Iris pigment epithelial cell (primary cell): Measurements from ENCODE around the gene ULBP2.
"Not testable (repeated sequence)": the region's sequence is repeated elsewhere in the genome, so short reads cannot be mapped to it uniquely, and the experiment has no call there.

Experiments
- DNase-seq: peaks from one replicate; pipeline ENCODE4 v3.0.0-alpha.2; 2011; ENCODE audit warnings: low read depth

The ULBP2 gene

DNA sequence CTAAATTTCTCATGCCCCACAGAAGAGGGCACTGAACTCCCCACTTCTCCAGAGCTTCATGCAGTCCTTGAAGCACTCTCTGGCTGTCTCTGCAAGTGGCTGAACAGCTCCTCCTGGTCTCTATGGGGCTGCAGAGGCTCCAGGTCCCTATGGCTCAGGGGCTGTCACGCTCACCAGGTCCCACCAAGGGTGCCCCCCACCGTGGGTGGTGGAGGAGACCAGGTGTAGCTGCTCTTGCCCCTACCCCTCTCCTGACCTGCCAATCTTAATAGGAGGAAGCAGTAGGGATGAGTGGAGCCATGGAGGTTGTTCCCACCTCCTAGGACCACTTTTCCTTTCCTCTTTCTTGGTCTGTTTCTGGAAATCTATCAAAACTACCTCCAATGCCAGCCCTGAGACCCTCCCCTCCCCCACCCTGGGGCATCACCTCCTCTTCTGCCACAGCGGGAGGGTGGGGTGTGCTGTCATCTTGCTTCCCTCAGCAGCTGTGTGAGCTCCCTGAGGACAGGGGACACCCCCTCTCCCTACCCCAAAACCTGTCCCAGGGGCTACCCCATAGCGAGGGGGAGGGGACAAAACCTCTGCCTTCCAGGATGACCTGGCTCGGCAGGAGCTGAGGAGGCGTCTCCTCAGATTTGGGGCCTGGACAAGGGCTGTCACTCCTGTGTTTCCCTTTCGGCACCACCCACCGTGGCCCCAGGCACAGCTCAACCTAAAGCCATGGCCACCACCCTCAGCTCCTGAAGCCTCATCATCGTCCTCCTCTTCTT is 31.9 kb upstream of the ULBP2 start:
- DNase-seq = no peak

DNA sequence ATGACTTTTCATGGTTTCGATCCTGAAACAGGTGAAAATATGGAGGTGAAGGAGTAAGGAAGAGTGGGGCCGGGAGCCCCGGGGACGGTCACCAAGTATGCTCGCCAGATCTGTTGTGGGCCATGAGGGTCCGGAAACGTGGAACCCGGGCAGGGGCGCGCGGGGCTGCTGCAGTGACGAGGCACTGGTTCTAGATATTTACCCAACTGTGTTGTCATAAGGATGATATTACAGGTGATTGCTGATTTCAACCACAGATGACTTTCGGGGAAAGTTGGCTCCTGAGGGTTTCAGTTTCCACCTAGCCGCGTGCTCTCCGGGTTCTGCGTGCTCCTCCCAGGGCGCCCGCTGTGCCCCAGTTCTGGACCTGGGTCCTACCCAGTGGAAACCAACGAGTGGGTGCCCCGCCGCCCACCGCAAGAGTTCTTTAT is 31.1 kb upstream of the ULBP2 start:
- no peak for DNase-seq

DNA sequence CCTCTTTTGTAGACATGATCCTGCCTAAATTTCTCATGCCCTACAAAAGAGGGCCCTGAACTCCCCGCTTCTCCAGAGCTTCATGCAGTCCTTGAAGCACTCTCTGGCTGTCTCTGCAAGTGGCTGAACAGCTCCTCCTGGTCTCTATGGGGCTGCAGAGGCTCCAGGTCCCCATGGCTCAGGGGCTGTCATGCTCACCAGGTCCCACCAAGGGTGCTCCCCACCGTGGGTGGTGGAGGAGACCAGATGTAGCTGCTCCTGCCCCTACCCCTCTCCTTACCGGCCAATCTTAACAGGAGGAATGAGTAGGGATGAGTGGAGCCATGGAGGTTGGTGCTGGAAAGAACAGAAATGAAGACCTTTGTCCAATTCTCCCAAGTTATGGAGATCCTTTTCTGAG is 29.1 kb upstream of the ULBP2 start:
- not testable (repeated sequence) for DNase-seq

GRCh38 chr6:149913085-149913484 is 28.7 kb upstream of the ULBP2 start:
- DNase-seq = no peak

- DNase-seq = no peak
These were observed 28.1 kb upstream of the ULBP2 start for GRCh38 chr6:149913540-149914240.

GRCh38 chr6:149915970-149916865 is 25.6 kb upstream of the ULBP2 start:
- DNase-seq = no peak

DNA sequence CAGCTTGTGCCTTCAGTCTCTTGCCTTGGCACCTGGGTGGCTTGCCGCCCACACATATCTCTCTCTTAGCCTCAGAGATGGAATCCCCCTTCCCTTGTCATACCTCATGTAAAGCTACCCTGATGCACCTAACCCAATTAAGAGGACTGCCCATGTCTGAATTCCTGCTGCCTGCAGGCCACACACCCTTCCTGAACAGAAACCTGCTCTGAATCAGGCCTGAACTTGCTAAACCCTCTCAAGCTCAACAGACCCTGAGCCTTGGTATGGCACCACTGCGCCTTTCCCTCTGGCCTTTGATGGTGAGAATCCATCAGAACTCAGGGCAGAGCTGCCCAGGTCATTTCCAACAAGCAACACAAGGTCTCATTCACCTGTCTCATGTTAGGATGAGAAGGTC is 24.1 kb upstream of the ULBP2 start:
- no peak for DNase-seq

GRCh38 chr6:149918151-149918905 is 23.5 kb upstream of the ULBP2 start:
- no peak for DNase-seq

DNA sequence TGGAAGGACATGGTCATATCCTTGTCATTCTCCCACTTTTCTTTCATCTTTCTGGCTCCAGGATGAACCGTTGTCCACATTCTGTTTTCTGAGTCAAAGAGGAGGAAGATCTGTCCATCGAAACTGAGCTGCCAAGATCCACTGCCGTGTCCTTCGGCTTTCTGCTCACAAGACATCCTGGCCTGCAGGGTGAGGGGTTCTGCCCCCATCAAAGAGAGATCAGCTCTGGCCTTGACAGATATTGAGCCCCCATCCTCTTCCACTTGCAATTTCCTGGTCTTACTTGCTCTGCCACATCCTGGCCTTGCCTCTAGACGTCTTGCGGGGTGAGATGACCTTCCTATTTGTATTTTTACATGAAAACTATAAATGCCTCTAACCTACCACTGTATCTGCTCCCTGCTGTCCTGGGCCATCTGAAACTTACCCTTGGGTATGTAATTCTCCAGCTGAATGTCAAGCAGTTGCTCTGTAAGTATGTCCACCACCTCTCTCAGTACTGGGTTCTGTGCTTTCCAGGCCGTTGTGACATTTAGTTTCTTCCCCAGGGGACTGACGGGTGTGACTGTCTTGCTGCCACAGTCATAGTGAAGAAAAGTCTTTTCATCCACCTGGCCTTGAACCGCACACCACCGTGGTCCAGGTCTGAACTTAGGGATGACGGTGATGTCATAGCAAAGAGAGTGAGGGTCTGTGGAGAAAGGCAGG is 22.5 kb upstream of the ULBP2 start:
- DNase-seq = not testable (repeated sequence)

GRCh38 chr6:149919834-149920225 is 22.0 kb upstream of the ULBP2 start:
- no peak for DNase-seq

DNA sequence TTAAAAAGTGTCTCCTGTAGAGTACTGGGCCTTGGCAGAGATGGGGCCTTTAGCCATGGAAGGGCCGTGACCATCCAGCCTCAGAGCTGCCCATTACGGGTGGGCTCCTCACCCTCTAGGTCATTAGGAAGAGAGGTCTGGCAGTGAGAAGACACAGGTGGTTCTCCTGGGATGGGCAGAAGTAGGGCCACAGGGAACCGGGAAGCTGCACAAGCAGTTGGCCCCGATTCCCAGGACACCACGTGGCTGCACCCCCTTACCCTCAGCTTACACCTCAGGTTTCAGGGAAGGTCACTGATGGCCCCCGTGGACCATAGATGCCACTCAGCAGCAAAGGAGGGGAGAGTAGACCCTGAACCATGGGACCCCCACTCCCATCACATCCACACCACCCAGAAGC is 20.5 kb upstream of the ULBP2 start:
- no peak for DNase-seq

- DNase-seq = not testable (repeated sequence)
These were observed 19.7 kb upstream of the ULBP2 start for GRCh38 chr6:149922091-149922490.

GRCh38 chr6:149922642-149923326 is 19.0 kb upstream of the ULBP2 start, which contains the start of gene RAET1G:
Gene RAET1G (minus strand): TSS chr6:149923121. CDS start chr6:149923010, 111 bp downstream.
- peak; percentile 97 for DNase-seq

DNA sequence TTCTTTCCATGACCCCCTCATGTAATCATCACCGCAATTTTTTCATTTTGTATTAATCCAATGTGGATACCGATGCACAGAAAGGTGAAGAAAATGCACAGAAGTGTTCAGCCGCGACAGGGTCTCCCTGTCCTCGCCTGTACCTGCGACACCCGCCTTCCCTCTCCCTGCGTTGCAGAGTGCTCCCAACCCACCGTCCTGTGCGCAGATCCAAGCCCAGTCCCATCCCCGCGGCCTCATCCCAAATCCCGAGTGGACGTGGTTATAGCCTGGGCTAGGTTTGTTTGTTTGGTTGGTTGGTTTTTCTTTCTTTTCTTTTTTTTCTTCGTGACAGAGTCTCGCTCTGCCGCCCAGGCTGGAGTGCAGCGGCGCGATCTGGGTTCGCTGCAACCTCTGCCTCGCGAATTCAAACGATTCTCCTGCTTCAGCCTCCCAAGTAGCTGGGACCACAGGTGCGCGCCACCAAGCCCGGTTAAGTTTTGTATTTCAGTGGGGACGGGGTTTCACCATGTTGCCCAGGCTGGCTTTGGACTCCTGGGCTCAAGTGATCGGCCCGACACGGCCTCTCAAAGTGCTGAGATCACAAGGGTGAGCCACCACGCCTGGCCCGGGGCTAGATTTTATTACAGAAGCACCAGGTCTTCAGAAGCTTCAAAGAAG is 18.4 kb upstream of the ULBP2 start:
- DNase-seq = no peak

DNA sequence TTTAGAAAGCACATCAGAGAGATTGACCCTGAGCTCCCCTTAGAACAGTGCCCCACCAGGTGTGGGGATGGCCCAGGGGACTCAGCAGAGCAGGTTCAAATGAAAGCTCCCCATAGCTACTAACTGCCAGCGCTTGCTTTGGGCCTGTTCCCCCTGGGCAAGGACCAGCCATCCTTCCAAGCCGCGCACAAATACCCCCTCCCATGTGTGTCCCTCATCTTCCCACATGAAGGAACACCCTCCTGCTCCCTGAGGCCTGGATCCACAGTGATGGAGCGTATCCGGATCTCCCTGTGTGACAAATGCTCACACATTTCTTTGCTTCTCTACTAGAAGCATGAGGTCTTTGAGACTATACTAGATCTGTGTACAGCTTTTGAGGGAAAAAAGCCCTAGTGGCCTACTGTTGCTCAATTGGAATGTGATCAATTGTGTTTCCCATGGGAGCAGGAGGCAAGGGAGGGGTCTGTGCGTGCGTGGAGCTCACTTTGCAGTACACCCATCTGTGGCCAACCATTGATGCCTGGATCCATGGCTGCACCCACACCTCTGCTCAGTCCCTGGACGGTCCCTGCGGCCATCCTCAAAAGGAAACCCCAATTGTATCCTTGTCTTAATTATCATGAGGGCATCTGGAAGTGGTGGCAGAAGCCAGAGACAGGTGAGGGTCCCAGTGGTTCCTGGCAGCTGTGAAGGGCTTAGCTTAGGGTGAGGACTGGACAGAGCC is 17.4 kb upstream of the ULBP2 start:
- no peak for DNase-seq

- DNase-seq = no peak
These were observed 16.9 kb upstream of the ULBP2 start for GRCh38 chr6:149924933-149925252.

DNA sequence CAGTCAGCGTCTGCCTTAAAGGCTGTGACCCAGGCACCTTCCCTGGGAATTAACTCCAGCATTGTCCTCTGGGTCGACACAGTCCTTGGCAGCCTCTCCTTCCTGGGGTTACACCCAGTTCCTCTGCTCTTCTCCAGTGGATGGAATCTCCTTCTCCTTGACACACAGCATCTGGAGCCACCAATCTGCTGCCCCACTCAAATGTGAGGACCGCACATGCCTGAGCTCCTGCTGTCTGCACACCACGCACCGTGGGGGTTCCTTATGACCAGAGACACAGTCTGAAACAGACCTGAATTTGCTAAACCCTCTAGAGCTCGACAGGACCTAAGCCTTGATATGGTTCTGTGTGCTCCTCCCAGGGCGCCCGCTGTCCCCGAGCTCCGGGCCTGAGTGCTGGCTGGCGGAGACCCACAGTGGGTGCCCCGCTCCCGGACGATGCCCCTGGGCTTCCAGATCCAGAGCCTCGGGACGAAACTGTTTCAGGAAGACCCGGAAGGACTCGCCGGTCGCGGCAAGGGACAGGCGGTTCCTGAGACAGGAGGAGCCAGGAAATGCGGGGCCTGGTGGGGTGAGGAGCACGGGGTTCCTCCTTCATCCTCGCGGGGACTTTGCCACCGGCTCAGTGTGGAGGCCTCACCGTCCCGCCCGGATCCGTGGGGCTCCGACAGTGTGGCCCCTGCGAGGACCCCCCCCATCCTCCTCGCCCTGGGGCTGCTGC is 16.4 kb upstream of the ULBP2 start:
- peak; percentile 29 for DNase-seq

GRCh38 chr6:149925974-149926777 is 15.6 kb upstream of the ULBP2 start:
- peak; percentile 71 for DNase-seq
